Epithelial cell of esophagus (primary cell): ENCODE results near the gene DNAJC11.
A peak's percentile ranks its signal among the peaks of the same experiment; 100 is the strongest.

ENCODE experiments used
- DNase-seq: peaks from one replicate; pipeline ENCODE4 v3.0.0; 2010; ENCODE audit warnings: low read depth
- H3K4me3 ChIP-seq: 2 replicates; pipeline ENCODE4 v1.5.1; 2011; ENCODE audit warnings: mild to moderate bottlenecking, low read length, control low read depth
- CTCF ChIP-seq: IDR thresholded peaks from 2 replicates; pipeline ENCODE4 v1.5.1; 2011; ENCODE audit warnings: low read depth, mild to moderate bottlenecking, low read length, control low read depth, inconsistent platforms; ENCODE audit not compliant: insufficient read depth; ENCODE audit errors: missing control alignments

Gene DNAJC11

GRCh38 chr1:6587261-6588005, 114.2 kb downstream of the DNAJC11 start:
- H3K4me3 ChIP-seq: no peak overlapping the region
- no peak for TF ChIP-seq CTCF
- DNase-seq: peak; percentile 50

GRCh38 chr1:6586404-6586816, 115.2 kb downstream of the DNAJC11 start:
- no peak for DNase-seq
- no peak for TF ChIP-seq CTCF
- H3K4me3 ChIP-seq: no peak overlapping the region

GRCh38 chr1:6585841-6586240, 115.8 kb downstream of the DNAJC11 start:
- TF ChIP-seq CTCF: no peak
- no peak for DNase-seq
- no peak overlapping the region for H3K4me3 ChIP-seq

- TF ChIP-seq CTCF: no peak
- no peak overlapping the region for H3K4me3 ChIP-seq
- no peak for DNase-seq
Observed at GRCh38 chr1:6585081-6585722, 116.4 kb downstream of the DNAJC11 start.
